ENCODE results near the gene NT5C. TPM values are rescaled to one million over a fixed set of nuclear protein-coding genes. Genes with fewer than 3 reads are reported as not detected.
A peak's percentile ranks its signal among the peaks of the same experiment; 100 is the strongest.

NT5C gene
- total RNA-seq, 6 experiments from 2014 or later, result 10.5 to 35.1 (median 12.6) TPM

DNA sequence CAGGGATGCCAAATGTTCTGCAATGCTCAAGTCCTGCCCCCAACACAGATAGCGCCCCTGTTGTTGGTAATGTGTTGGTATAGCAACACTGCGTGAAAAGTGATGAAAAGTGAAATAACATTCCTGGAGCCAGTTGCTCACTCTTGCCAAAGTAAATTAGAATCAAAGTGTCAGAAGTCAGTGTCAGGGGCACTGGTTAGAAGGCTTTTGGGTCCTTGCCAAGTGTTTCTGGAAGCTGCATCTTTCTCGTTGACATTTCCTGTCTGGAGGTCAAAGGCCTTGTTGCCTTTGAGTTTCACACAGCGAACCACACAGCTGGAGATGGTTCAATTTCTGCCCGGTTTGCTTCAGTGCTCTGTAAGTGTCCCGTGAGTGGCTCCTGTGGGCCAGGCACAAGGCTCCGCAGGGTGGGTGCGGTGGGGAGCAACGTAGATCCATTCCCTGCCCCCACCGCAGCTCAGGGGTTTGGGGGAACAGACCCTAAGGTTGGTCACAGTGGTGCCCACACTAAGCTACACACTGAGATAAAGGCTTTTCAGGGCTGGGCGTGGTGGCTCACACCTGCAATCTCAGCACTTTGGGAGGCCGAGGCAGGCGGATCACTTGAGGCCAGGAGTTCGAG, 47.4 kb downstream of the NT5C start:
- ATAC-seq (peak; percentile 50 to 72 (median 58)), DNase-seq (peak in 1 of 3 donors; percentile 89)
- WGBS (ENCODE audit: insufficient coverage, low coverage, low lambda C conversion rate, missing lambda C conversion rate), result 15% methylated on average over 13 of the region's 14 CpGs
- H3K27ac ChIP-seq, result peak overlapping the region; percentile 72 to 74 (median 73)
- H3K4me3 ChIP-seq, result no peak overlapping the region
- no peaks in the 10 kb centered on the region for H3K27me3 ChIP-seq
- peaks cover 0 to 52% (median 22%) of the 10 kb centered on the region in 4 donors for H3K4me1 ChIP-seq
- no peaks in the 10 kb centered on the region for H3K9me3 ChIP-seq
- no peaks in the 10 kb centered on the region for H3K36me3 ChIP-seq
- TF ChIP-seq, protein P1, sequence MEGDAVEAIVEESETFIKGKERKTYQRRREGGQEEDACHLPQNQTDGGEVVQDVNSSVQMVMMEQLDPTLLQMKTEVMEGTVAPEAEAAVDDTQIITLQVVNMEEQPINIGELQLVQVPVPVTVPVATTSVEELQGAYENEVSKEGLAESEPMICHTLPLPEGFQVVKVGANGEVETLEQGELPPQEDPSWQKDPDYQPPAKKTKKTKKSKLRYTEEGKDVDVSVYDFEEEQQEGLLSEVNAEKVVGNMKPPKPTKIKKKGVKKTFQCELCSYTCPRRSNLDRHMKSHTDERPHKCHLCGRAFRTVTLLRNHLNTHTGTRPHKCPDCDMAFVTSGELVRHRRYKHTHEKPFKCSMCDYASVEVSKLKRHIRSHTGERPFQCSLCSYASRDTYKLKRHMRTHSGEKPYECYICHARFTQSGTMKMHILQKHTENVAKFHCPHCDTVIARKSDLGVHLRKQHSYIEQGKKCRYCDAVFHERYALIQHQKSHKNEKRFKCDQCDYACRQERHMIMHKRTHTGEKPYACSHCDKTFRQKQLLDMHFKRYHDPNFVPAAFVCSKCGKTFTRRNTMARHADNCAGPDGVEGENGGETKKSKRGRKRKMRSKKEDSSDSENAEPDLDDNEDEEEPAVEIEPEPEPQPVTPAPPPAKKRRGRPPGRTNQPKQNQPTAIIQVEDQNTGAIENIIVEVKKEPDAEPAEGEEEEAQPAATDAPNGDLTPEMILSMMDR (IDR thresholded peaks at IDR 0.05), result peak in 1 of 4 donors; percentile 11
- TF ChIP-seq POLR2A (IDR thresholded peaks at IDR 0.05), result no peak
- intact Hi-C loops (cut with DNase I), result no loop called here

DNA sequence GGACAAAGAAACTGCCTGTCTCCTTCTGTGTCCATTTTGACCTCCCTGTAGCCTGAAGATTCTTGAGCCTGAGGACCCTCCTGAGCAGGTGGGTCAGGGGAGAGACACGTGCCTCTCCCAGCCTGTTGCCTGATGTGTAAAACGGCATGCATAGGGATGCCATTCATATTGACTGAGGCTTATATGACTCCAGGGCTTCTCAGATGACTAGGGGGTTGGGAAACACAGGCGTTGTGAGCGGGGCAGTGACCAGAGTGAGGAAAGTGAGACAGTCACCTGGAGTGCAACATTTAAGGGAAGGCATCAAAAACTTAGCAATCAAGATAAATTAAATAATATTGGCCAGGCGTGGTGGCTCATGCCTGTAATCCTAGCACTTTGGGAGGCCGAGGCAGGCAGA, 48.9 kb downstream of the NT5C start:
- H3K27ac ChIP-seq, result no peak overlapping the region
- ATAC-seq, result no peak
- DNase-seq, result no peak
- TF ChIP-seq, protein P1 (IDR thresholded peaks at IDR 0.05), result no peak
- no peak for TF ChIP-seq POLR2A (IDR thresholded peaks at IDR 0.05)
- H3K4me1 ChIP-seq, result peaks cover 0 to 65% (median 32%) of the 10 kb centered on the region in 4 donors
- H3K36me3 ChIP-seq, result no peaks in the 10 kb centered on the region
- intact Hi-C loops (cut with DNase I), result no loop called here
- H3K9me3 ChIP-seq, result no peaks in the 10 kb centered on the region
- WGBS (ENCODE audit: insufficient coverage, low coverage, low lambda C conversion rate, missing lambda C conversion rate), result 58% methylated on average over 4 of the region's 6 CpGs
- H3K4me3 ChIP-seq, result no peak overlapping the region
- no peaks in the 10 kb centered on the region for H3K27me3 ChIP-seq

DNA sequence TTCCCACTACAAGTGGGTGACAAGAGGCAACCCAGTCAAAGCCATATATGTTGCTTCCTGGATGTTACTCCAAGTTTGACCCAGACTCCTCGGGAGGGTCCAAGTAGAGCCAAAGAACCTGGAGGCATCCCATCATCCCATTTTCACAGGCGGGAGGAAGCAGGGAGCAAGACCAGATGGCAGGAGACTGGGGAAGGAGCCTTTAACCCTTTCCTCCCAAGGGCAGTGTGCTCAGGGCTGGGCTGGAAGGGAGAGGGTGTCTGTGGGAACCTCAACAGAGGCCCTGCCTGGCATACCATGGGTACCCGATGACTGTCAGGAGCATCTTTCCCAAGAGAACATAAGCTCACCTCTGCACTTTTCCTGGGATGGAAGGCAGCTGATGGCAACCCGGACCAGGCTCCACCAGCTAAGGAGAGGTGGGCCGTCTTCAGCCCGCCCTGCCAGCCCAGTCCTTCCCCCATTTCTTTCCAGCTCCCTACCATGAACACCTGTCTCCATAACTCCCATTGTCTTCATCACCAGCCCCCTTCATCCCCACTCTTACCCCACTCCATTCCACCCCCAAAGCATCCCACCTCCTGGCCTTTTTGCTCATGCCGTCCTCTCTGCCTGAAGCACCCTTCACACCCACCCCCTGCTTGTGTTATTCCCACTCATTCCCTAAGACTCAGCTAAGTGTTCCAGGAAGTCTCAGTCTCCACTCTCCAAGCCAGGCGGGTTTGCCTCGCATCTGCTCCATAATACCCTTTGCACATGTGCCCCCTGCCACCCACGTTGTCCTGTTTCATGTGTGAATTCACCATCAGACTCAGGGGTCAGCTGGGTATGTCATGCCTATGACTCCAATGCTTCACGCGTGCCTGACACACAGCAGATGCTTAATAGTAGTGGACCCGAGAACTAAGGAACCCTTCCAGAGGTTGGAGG, 49.7 kb downstream of the NT5C start:
- no peak overlapping the region for H3K27ac ChIP-seq
- intact Hi-C loops (cut with DNase I), result no loop called here
- H3K27me3 ChIP-seq, result no peaks in the 10 kb centered on the region
- H3K36me3 ChIP-seq, result no peaks in the 10 kb centered on the region
- ATAC-seq, result no peak
- H3K4me3 ChIP-seq, result no peak overlapping the region
- H3K9me3 ChIP-seq, result no peaks in the 10 kb centered on the region
- peaks cover 0 to 63% (median 31%) of the 10 kb centered on the region in 4 donors for H3K4me1 ChIP-seq
- 57% methylated on average over 5 of the region's 13 CpGs for WGBS (ENCODE audit: insufficient coverage, low coverage, low lambda C conversion rate, missing lambda C conversion rate)
- DNase-seq, result no peak
- TF ChIP-seq, protein P1 (IDR thresholded peaks at IDR 0.05), result no peak
- no peak for TF ChIP-seq POLR2A (IDR thresholded peaks at IDR 0.05)

Small RNA genes lying within 50 kb of the gene (small RNA-seq; reads per million reads assigned to genes)
- 0 reads per million in 2 experiments for gene RF00019

Other genes with a start within 250 kb of the NT5C start
- 1 to 10 TPM; 2.1 to 6.1 (median 3.7) TPM for gene FADS6, start 238.1 kb downstream of the NT5C start, total RNA-seq
- gene USH1G, start 208.5 kb downstream of the NT5C start, total RNA-seq, result not detected
- not detected for gene OTOP2, start 207.5 kb downstream of the NT5C start, total RNA-seq
- not detected for gene OTOP3, start 195.8 kb downstream of the NT5C start, total RNA-seq
- gene HID1, start 159.0 kb downstream of the NT5C start, total RNA-seq, result 1 to 10 TPM; 3.5 to 6.6 (median 4.5) TPM
- gene CDR2L, start 144.1 kb downstream of the NT5C start, total RNA-seq, result 1 to 10 TPM in 4 of 6 experiments, under 1 TPM in 2; 0.64 to 2.3 (median 1.4) TPM
- 100 to 1,000 TPM in 1 of 6 experiments, 10 to 100 TPM in 5; 23.7 to 112 (median 28.1) TPM for gene MRPL58, start 119.1 kb downstream of the NT5C start, total RNA-seq
- gene ATP5PD, start 84.8 kb downstream of the NT5C start, total RNA-seq, result 100 to 1,000 TPM; 145 to 262 (median 179) TPM
- 10 to 100 TPM in 1 of 6 experiments, 1 to 10 TPM in 5; 7.2 to 10.3 (median 8.1) TPM for gene KCTD2, start 84.5 kb downstream of the NT5C start, total RNA-seq
- gene SLC16A5, start 43.8 kb downstream of the NT5C start, total RNA-seq, result 1 to 10 TPM; 1.2 to 3.7 (median 1.7) TPM
- 1 to 10 TPM; 4.7 to 6.3 (median 5.3) TPM for gene ARMC7, start 21.8 kb downstream of the NT5C start, total RNA-seq
- 10 to 100 TPM; 16.7 to 57.8 (median 29.5) TPM for gene JPT1, start 22.8 kb upstream of the NT5C start, total RNA-seq
- gene SUMO2, start 51.2 kb upstream of the NT5C start, total RNA-seq, result 100 to 1,000 TPM in 3 of 6 experiments, 10 to 100 TPM in 3; 23.6 to 120 (median 108) TPM
- 10 to 100 TPM; 15.3 to 32.8 (median 25.9) TPM for gene NUP85, start 73.9 kb upstream of the NT5C start, total RNA-seq
- 10 to 100 TPM; 12.4 to 18.9 (median 15.8) TPM for gene GGA3, start 129.9 kb upstream of the NT5C start, total RNA-seq
- gene MRPS7, start 130.1 kb upstream of the NT5C start, total RNA-seq, result 10 to 100 TPM; 29.6 to 37.2 (median 33.7) TPM
- gene MIF4GD, start 139.5 kb upstream of the NT5C start, total RNA-seq, result 10 to 100 TPM in 2 of 6 experiments, 1 to 10 TPM in 4; 7.3 to 21.9 (median 8.2) TPM
- gene SLC25A19, start 157.7 kb upstream of the NT5C start, total RNA-seq, result 10 to 100 TPM in 2 of 6 experiments, 1 to 10 TPM in 4; 3.8 to 13.4 (median 7.3) TPM

All from right lobe of liver (tissue), 6 donors.